SJCRH30 (cell line): ENCODE results near the gene PPP2R5C. TPM values are rescaled to one million over a fixed set of nuclear protein-coding genes. Genes with fewer than 3 reads are reported as not detected.

ENCODE experiments used
- DNase-seq, 2 experiments: peaks; one replicate each; pipeline ENCODE4 v3.0.0-alpha.2; 2015 to 2020
- H3K27ac ChIP-seq: fragments of 250-450 bp; sonication (Bioruptor Pico); 2 replicates; pipeline ENCODE4 v1.5.1; 2020; ENCODE audit warnings: mild to moderate bottlenecking, moderate library complexity
- H3K27me3 ChIP-seq: fragments of 250-450 bp; sonication (Bioruptor Pico); 2 replicates; pipeline ENCODE4 v1.5.1; 2020; ENCODE audit warnings: mild to moderate bottlenecking, moderate library complexity
- H3K36me3 ChIP-seq: fragments of 250-450 bp; sonication (Bioruptor Pico); 2 replicates; pipeline ENCODE4 v1.5.1; 2020; ENCODE audit warnings: mild to moderate bottlenecking, moderate library complexity
- H3K4me1 ChIP-seq: fragments of 250-450 bp; sonication (Bioruptor Pico); 2 replicates; pipeline ENCODE4 v1.5.1; 2020; ENCODE audit warnings: mild to moderate bottlenecking, moderate library complexity
- H3K4me3 ChIP-seq: fragments of 250-450 bp; sonication (Bioruptor Pico); 2 replicates; pipeline ENCODE4 v1.5.1; 2020; ENCODE audit warnings: mild to moderate bottlenecking, moderate library complexity
- H3K9me3 ChIP-seq: fragments of 250-450 bp; sonication (Bioruptor Pico); replicated peaks from 2 replicates; pipeline ENCODE4 v1.5.1; 2020; ENCODE audit warnings: mild to moderate bottlenecking, moderate library complexity
- total RNA-seq: library from RNA; depleted of rRNA; stranded (reverse); fragments of >200 nt; shearing (Covaris generic); gene quantifications from 2 replicates; pipeline ENCODE4 v1.2.3, GENCODE V29; 2014

Gene PPP2R5C
- total RNA-seq, 1 experiment from 2014 or later: 161 TPM

- Histone ChIP-seq H3K4me3 (no peak overlapping the region), H3K27me3 (no peaks in the 10 kb centered on the region), H3K4me1 (no peaks in the 10 kb centered on the region), H3K27ac (no peak overlapping the region), H3K36me3 (peaks cover 11% of the 10 kb centered on the region), H3K9me3 (no peaks in the 10 kb centered on the region)
- DNase-seq: no peak
Measured at GRCh38 chr14:101836135-101836534, 74.6 kb downstream of the PPP2R5C start.

GRCh38 chr14:101838476-101838875, 77.0 kb downstream of the PPP2R5C start:
- no peaks in the 10 kb centered on the region for H3K27me3 ChIP-seq
- peaks cover 3% of the 10 kb centered on the region; the same call in 1 of the 2 replicates for H3K36me3 ChIP-seq
- no peaks in the 10 kb centered on the region for H3K9me3 ChIP-seq
- no peak overlapping the region for H3K4me3 ChIP-seq
- DNase-seq: no peak
- no peak overlapping the region for H3K27ac ChIP-seq
- H3K4me1 ChIP-seq: no peaks in the 10 kb centered on the region

- Histone ChIP-seq H3K27ac (no peak overlapping the region), H3K27me3 (no peaks in the 10 kb centered on the region), H3K36me3 (peaks cover 3% of the 10 kb centered on the region; the same call in 1 of the 2 replicates), H3K4me1 (no peaks in the 10 kb centered on the region), H3K4me3 (no peak overlapping the region), H3K9me3 (no peaks in the 10 kb centered on the region)
- no peak for DNase-seq
Measured at GRCh38 chr14:101839236-101839635, 77.7 kb downstream of the PPP2R5C start.

DNA sequence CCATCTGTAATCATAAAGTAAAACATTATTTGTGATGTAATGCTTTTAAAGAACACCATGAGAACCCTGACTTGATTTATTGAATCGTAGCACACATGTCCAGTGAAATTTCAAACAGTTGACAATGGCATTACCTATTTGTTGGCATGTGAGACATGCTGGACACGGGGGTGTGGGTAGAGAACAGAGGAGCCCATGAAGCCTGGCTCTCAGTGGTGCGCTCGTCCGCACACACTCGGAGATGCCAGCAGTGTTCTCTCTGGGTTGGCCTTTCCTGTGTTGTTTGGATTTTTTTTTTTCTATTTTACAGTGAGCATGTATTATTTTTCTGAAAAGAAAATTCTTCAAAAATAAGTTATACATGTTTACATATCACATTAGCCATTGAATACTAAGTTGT, 78.2 kb downstream of the PPP2R5C start:
- Histone ChIP-seq H3K4me1 (no peaks in the 10 kb centered on the region), H3K27ac (no peak overlapping the region), H3K9me3 (no peaks in the 10 kb centered on the region), H3K27me3 (no peaks in the 10 kb centered on the region), H3K4me3 (no peak overlapping the region), H3K36me3 (peaks cover 3% of the 10 kb centered on the region; the same call in 1 of the 2 replicates)
- DNase-seq: no peak

GRCh38 chr14:101840649-101841369, 79.3 kb downstream of the PPP2R5C start:
- DNase-seq: no peak
- Histone ChIP-seq H3K27me3 (no peaks in the 10 kb centered on the region), H3K36me3 (peaks cover 3% of the 10 kb centered on the region; the same call in 1 of the 2 replicates), H3K9me3 (no peaks in the 10 kb centered on the region), H3K4me1 (no peaks in the 10 kb centered on the region), H3K4me3 (no peak overlapping the region), H3K27ac (no peak overlapping the region)

- Histone ChIP-seq H3K36me3 (0 out of 2 replicates have a peak, but pooled peaks cover 3% of the 10 kb centered on the region), H3K4me1 (no peaks in the 10 kb centered on the region), H3K27me3 (no peaks in the 10 kb centered on the region), H3K27ac (no peak overlapping the region), H3K4me3 (no peak overlapping the region), H3K9me3 (no peaks in the 10 kb centered on the region)
- no peak for DNase-seq
Measured at GRCh38 chr14:101843038-101843437, 81.5 kb downstream of the PPP2R5C start.

DNA sequence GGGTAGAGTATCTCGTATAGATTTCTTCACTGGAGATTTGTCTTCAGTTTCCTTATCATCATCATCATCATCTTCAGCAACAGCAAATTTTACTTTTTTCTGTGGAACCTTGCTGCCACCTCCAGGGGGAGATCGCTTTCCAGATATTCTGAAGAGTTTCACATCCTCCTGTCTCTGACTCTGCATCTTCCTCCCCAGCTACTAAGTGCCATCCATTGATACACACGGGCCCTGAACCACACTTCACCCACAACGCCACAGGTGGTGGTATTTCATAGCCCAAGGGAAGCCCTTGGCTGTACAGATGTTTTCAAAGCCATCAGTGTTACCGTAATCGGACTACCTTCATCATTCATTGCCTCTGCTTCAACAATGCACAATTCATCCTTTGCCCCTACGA, 82.2 kb downstream of the PPP2R5C start:
- no peaks in the 10 kb centered on the region for H3K27me3 ChIP-seq

GRCh38 chr14:101844219-101844618, 82.7 kb downstream of the PPP2R5C start:
- DNase-seq: no peak
- Histone ChIP-seq H3K27ac (no peak overlapping the region), H3K27me3 (no peaks in the 10 kb centered on the region), H3K36me3 (peaks cover 3% of the 10 kb centered on the region; the same call in 1 of the 2 replicates), H3K9me3 (no peaks in the 10 kb centered on the region), H3K4me1 (no peaks in the 10 kb centered on the region), H3K4me3 (no peak overlapping the region)

More for the DNA sequence above, 82.2 kb downstream of the PPP2R5C start:
- Histone ChIP-seq H3K4me1 (no peaks in the 10 kb centered on the region), H3K9me3 (no peaks in the 10 kb centered on the region), H3K4me3 (no peak overlapping the region), H3K27ac (no peak overlapping the region), H3K36me3 (peaks cover 3% of the 10 kb centered on the region; the same call in 1 of the 2 replicates)
- no peak for DNase-seq

GRCh38 chr14:101844751-101845150, 83.2 kb downstream of the PPP2R5C start:
- no peak overlapping the region for H3K27ac ChIP-seq
- DNase-seq: no peak

DNA sequence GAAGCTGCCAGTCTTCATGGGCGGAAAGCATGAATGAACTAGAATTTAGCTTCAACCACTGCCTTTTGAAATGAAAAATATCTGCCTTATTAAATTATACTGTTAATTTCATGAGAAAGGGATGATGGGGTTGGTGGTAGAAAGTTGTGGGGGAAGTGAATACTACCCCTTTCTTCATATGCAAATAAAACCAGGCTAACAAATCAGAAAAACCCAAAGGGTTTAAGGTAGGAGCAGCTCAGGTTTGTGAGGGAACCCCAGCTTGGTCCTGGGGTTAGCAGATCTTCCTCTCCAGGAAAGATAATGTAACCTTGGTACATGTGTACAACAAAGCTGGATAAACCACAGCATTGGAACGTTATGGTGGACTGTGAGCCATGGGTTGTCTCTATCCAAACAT, 84.0 kb downstream of the PPP2R5C start:
- DNase-seq: no peak
- no peak overlapping the region for H3K27ac ChIP-seq
- no peaks in the 10 kb centered on the region for H3K27me3 ChIP-seq
- no peak overlapping the region for H3K4me3 ChIP-seq
- peaks cover 3% of the 10 kb centered on the region; the same call in 1 of the 2 replicates for H3K36me3 ChIP-seq
- no peaks in the 10 kb centered on the region for H3K4me1 ChIP-seq
- H3K9me3 ChIP-seq: no peaks in the 10 kb centered on the region

More at GRCh38 chr14:101844751-101845150, 83.2 kb downstream of the PPP2R5C start:
- Histone ChIP-seq H3K4me3 (no peak overlapping the region), H3K27me3 (no peaks in the 10 kb centered on the region), H3K4me1 (no peaks in the 10 kb centered on the region), H3K9me3 (no peaks in the 10 kb centered on the region), H3K36me3 (peaks cover 3% of the 10 kb centered on the region; the same call in 1 of the 2 replicates)

- no peak overlapping the region for H3K27ac ChIP-seq
- H3K36me3 ChIP-seq: peaks cover 3% of the 10 kb centered on the region; the same call in 1 of the 2 replicates
- no peak for DNase-seq
- no peak overlapping the region for H3K4me3 ChIP-seq
- no peaks in the 10 kb centered on the region for H3K4me1 ChIP-seq
- H3K9me3 ChIP-seq: no peaks in the 10 kb centered on the region
- H3K27me3 ChIP-seq: no peaks in the 10 kb centered on the region
Measured at GRCh38 chr14:101845896-101846295, 84.4 kb downstream of the PPP2R5C start.

DNA sequence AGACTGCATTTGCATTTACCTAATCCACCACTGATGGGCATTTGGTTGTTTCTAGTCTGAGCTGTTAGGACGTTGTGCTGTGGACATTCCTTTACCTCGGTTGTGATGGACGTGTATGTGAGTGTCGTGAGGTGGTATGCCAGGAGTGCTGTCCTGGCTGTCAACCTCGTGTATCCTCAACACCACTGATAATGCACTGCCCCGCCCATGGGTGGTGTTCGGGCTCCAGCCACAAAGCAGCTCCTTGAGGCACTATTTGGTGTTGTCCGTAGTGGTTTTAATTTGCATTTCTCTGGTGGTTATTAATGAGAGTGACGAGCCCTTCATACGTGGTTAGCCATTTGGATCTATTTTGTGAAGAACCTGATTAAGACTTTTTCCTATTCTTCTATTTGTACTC, 87.6 kb downstream of the PPP2R5C start:
- Histone ChIP-seq H3K4me3 (no peak overlapping the region), H3K27me3 (no peaks in the 10 kb centered on the region), H3K27ac (no peak overlapping the region), H3K4me1 (no peaks in the 10 kb centered on the region), H3K36me3 (peaks cover 3% of the 10 kb centered on the region; the same call in 1 of the 2 replicates), H3K9me3 (no peaks in the 10 kb centered on the region)
- no peak for DNase-seq

DNA sequence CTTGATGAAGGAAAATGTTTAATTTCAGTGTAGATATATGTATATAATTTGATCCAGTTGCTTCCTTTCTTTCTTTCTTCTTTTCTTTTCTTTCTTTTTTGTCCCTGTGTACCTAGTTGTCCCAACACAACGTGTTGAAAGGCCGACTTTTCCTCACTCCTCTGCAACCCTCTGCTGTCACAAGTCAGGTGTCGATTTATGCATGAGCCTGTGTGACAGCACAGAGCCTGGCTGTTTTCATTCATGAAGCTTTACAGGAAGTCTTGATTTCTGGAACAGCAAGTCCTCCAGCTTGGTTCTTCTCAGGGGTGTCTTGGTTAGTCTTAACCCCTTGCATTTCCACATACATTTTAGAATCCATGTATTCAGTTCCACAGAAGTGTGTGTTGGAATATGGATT, 88.1 kb downstream of the PPP2R5C start:
- DNase-seq: no peak
- H3K4me1 ChIP-seq: no peaks in the 10 kb centered on the region
- H3K4me3 ChIP-seq: no peak overlapping the region
- H3K27me3 ChIP-seq: no peaks in the 10 kb centered on the region
- no peak overlapping the region for H3K27ac ChIP-seq
- H3K36me3 ChIP-seq: peaks cover 3% of the 10 kb centered on the region; the same call in 1 of the 2 replicates
- no peaks in the 10 kb centered on the region for H3K9me3 ChIP-seq

- Histone ChIP-seq H3K4me1 (no peaks in the 10 kb centered on the region), H3K27me3 (no peaks in the 10 kb centered on the region), H3K9me3 (no peaks in the 10 kb centered on the region), H3K4me3 (no peak overlapping the region), H3K36me3 (peaks cover 3% of the 10 kb centered on the region; the same call in 1 of the 2 replicates), H3K27ac (no peak overlapping the region)
- no peak for DNase-seq
Measured at GRCh38 chr14:101851183-101851582, 89.7 kb downstream of the PPP2R5C start.

DNA sequence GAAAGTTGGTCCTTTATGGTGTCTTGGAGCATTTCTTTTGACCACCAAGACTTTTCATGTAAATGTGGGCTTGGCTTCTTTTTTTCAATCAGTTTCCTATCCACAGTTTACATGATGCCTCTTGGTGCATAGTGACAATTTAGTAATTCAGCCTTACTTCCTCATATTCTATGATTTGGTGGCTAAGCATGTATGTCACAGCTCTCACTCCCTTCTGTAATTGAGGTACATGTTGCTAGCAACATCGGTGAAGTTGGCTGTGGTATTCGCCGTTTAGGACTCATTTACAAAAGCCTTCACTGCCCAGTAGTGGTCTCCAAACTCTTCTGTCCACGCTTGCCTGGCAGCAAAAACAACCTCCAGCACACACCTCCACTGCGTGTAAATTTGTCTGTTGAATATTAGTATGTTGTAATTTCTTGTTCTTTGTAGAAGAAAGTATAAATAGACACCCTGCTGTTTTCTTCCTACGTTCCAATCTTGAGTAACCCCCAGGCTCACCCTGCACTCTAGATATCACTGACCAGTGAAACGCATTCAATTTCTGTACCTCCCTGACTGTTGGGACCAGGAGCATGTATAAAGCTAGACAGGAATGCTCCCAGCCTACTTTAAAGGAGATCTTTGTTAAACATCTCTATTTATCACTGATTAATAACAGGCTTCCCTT, 90.4 kb downstream of the PPP2R5C start:
- DNase-seq: no peak
- Histone ChIP-seq H3K27me3 (no peaks in the 10 kb centered on the region), H3K27ac (no peak overlapping the region), H3K9me3 (no peaks in the 10 kb centered on the region), H3K4me3 (no peak overlapping the region), H3K4me1 (no peaks in the 10 kb centered on the region), H3K36me3 (peaks cover 5% of the 10 kb centered on the region; the same call in 1 of the 2 replicates)
